HUES6 (cell line): ENCODE data around the gene TP63.
"Not testable (repeated sequence)": the region's sequence is repeated elsewhere in the genome, so short reads cannot be mapped to it uniquely, and the experiment has no call there.

Experiments used
- H3K27ac ChIP-seq: 2 replicates; pipeline ENCODE4 v1.7.0; 2013; ENCODE audit warnings: low read depth, mild to moderate bottlenecking, low read length, inconsistent platforms
- H3K27me3 ChIP-seq: 2 replicates; pipeline ENCODE4 v1.6.1; 2013; ENCODE audit warnings: low read length; ENCODE audit not compliant: control insufficient read depth, insufficient read depth
- H3K36me3 ChIP-seq: 2 replicates; pipeline ENCODE4 v1.6.1; 2013; ENCODE audit warnings: low read length; ENCODE audit not compliant: control insufficient read depth, insufficient read depth
- H3K4me1 ChIP-seq: 2 replicates; pipeline ENCODE4 v1.6.1; 2013; ENCODE audit warnings: low read length; ENCODE audit not compliant: control insufficient read depth, insufficient read depth
- H3K4me3 ChIP-seq: 2 replicates; pipeline ENCODE4 v1.5.1; 2013; ENCODE audit warnings: low read depth, low read length
- H3K9ac ChIP-seq: one replicate; pipeline ENCODE4 v1.6.1; 2013; ENCODE audit warnings: mild to moderate bottlenecking, low read length
- H3K9me3 ChIP-seq: 2 replicates; pipeline ENCODE4 v1.6.1; 2013; ENCODE audit warnings: low read depth, low read length; ENCODE audit not compliant: control insufficient read depth, insufficient read depth

The TP63 gene

GRCh38 chr3:189646853-189647542 is 15.8 kb downstream of the TP63 start:
- no peaks in the 10 kb centered on the region for H3K36me3 ChIP-seq
- no peak overlapping the region for H3K9ac ChIP-seq
- H3K4me1 ChIP-seq, result no peaks in the 10 kb centered on the region
- no peaks in the 10 kb centered on the region for H3K27me3 ChIP-seq
- no peak overlapping the region for H3K4me3 ChIP-seq
- H3K9me3 ChIP-seq, result no peaks in the 10 kb centered on the region
- H3K27ac ChIP-seq, result no peak overlapping the region

GRCh38 chr3:189652042-189652441 is 20.9 kb downstream of the TP63 start:
- H3K27me3 ChIP-seq, result no peaks in the 10 kb centered on the region
- no peak overlapping the region for H3K9ac ChIP-seq
- no peaks in the 10 kb centered on the region for H3K4me1 ChIP-seq
- H3K4me3 ChIP-seq, result no peak overlapping the region
- H3K9me3 ChIP-seq, result peaks cover 7% of the 10 kb centered on the region; the same call in 1 of the 2 replicates
- no peaks in the 10 kb centered on the region for H3K36me3 ChIP-seq
- no peak overlapping the region for H3K27ac ChIP-seq

DNA sequence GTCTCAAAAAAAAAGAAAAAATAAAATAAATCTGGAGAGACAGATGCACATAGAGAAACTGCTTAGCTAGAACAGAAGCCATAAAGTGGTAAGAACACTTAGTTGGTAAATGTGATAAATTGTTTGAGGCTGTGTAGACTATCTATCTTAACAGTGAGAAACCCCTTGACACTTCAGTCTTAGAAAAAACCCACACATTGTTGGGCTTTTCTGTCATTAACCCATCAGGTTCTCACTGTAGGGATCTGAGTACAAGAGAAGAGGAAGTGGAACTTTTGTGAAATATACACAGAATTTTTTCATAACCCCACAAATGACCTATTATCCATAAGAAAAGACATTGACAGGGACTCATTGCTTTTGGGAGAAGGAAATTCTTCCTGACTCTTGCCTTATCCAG is 24.4 kb downstream of the TP63 start:
- H3K4me3 ChIP-seq, result no peak overlapping the region
- H3K36me3 ChIP-seq, result no peaks in the 10 kb centered on the region
- H3K27ac ChIP-seq, result no peak overlapping the region
- no peaks in the 10 kb centered on the region for H3K27me3 ChIP-seq
- peaks cover 9% of the 10 kb centered on the region; the same call in 1 of the 2 replicates for H3K9me3 ChIP-seq
- H3K4me1 ChIP-seq, result no peaks in the 10 kb centered on the region
- no peak overlapping the region for H3K9ac ChIP-seq

GRCh38 chr3:189659571-189659970 is 28.4 kb downstream of the TP63 start:
- Histone ChIP-seq H3K4me3 (no peak overlapping the region), H3K27ac (no peak overlapping the region), H3K36me3 (no peaks in the 10 kb centered on the region), H3K9ac (no peak overlapping the region), H3K4me1 (no peaks in the 10 kb centered on the region), H3K27me3 (no peaks in the 10 kb centered on the region), H3K9me3 (peaks cover 9% of the 10 kb centered on the region; the same call in 1 of the 2 replicates)

DNA sequence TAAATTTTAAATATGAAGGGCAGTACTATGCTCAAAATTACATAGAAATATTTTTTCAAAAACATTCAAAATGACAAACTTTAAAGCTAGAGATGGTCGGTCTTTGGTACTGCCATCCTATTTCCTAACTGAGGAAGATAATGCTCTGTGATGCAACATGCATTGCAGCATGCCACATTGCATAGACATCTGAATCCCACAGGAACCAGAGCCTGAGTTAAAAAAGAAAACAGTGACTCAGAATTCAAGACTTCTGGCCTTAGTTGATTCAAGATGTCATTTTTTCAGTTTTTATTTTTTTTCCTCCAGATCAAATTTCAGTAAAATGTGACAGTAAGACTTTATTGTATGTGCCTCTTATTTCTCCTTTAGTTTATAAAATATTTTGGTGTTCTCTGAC is 33.1 kb downstream of the TP63 start:
- H3K27ac ChIP-seq, result no peak overlapping the region
- no peak overlapping the region for H3K4me3 ChIP-seq
- H3K27me3 ChIP-seq, result no peaks in the 10 kb centered on the region
- H3K9me3 ChIP-seq, result no peaks in the 10 kb centered on the region
- H3K9ac ChIP-seq, result no peak overlapping the region
- no peaks in the 10 kb centered on the region for H3K36me3 ChIP-seq
- no peaks in the 10 kb centered on the region for H3K4me1 ChIP-seq

DNA sequence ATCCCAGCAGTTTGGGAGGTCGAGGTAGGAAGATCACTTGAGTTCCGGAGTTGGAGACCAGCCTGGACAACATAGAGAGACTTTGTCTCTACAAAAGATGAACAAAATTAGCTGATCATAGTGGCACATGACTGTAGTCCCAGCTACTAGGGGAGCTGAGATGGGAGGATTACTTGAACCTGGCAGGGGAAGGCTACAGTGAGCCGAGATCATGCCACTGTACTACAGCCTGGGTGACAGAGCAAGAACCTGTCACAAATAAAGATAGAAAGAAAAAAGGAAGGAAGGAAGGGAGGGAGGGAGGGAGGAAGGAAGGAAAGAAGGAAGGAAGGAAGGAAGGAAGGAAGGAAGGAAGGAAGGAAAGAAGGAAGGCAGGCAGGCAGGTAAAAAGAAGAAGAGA is 41.2 kb downstream of the TP63 start:
- not testable (repeated sequence) for H3K4me1 ChIP-seq, H3K27me3 ChIP-seq, H3K9me3 ChIP-seq, H3K27ac ChIP-seq, H3K36me3 ChIP-seq, H3K9ac ChIP-seq, H3K4me3 ChIP-seq

GRCh38 chr3:189673535-189673934 is 42.3 kb downstream of the TP63 start:
- Histone ChIP-seq H3K36me3 (no peaks in the 10 kb centered on the region), H3K27ac (no peak overlapping the region), H3K27me3 (no peaks in the 10 kb centered on the region), H3K4me3 (no peak overlapping the region), H3K4me1 (0 out of 2 replicates have a peak, but pooled peaks cover 3% of the 10 kb centered on the region), H3K9me3 (no peaks in the 10 kb centered on the region), H3K9ac (no peak overlapping the region)

DNA sequence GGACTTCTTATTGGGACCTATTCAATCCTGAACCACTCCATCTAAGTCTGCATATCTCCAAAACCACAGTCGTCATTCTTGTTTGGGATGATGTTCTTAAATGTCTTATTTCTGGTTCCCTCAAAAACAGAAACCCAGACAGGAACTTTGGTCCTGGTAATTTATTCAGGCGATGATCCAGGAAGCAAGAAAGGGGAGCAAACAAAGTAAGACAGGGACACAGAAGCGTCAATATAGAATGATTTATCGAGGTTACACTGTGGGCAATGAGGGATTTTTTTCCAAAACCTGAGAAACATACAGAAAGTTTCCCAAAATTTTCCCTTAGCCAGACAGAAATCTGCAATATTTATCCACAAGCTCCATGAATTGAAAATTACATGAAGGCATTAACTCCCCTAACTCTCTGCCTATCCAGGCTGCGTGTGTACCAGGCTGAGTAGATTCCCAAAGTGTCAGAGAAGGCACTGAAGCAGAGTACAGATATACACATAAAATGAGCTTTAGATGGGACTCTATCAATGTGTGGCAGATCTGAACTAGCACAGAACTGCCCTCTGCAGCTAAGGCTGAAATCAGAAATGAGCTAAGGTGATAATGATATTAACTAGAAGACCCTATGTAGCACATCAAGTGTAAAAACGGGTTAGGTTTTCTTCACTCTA is 43.2 kb downstream of the TP63 start:
- no peaks in the 10 kb centered on the region for H3K9me3 ChIP-seq
- no peak overlapping the region for H3K9ac ChIP-seq
- H3K4me1 ChIP-seq, result 0 out of 2 replicates have a peak, but pooled peaks cover 3% of the 10 kb centered on the region
- no peak overlapping the region for H3K4me3 ChIP-seq
- no peaks in the 10 kb centered on the region for H3K27me3 ChIP-seq
- no peak overlapping the region for H3K27ac ChIP-seq
- H3K36me3 ChIP-seq, result no peaks in the 10 kb centered on the region

GRCh38 chr3:189677667-189678066 is 46.5 kb downstream of the TP63 start:
- no peaks in the 10 kb centered on the region for H3K36me3 ChIP-seq
- no peaks in the 10 kb centered on the region for H3K27me3 ChIP-seq
- H3K27ac ChIP-seq, result no peak overlapping the region
- H3K9ac ChIP-seq, result no peak overlapping the region
- H3K4me3 ChIP-seq, result no peak overlapping the region
- H3K4me1 ChIP-seq, result 0 out of 2 replicates have a peak, but pooled peaks cover 3% of the 10 kb centered on the region
- no peaks in the 10 kb centered on the region for H3K9me3 ChIP-seq

DNA sequence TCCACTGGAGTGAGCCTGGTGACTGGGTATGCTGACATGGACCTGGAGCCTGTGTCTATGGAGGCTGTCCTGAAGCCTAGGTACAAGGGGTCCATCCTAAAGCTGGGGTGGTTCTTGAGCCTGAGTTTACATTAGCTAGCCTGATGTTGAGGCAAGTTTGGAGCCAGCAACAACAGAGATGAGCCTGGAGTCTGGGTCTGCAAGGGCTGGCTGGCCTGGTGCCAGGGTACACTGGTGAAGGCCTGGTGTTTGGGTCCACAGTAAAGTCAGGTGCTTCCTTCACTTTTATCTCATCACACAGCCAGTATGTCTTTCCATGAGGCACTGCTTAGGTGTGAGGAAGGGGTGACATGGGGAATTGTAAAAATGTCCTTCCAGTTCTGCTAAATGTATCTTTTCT is 49.5 kb downstream of the TP63 start:
- H3K4me3 ChIP-seq, result no peak overlapping the region
- H3K27me3 ChIP-seq, result no peaks in the 10 kb centered on the region
- H3K4me1 ChIP-seq, result no peaks in the 10 kb centered on the region
- H3K9me3 ChIP-seq, result no peaks in the 10 kb centered on the region
- no peak overlapping the region for H3K27ac ChIP-seq
- no peaks in the 10 kb centered on the region for H3K36me3 ChIP-seq
- H3K9ac ChIP-seq, result no peak overlapping the region

DNA sequence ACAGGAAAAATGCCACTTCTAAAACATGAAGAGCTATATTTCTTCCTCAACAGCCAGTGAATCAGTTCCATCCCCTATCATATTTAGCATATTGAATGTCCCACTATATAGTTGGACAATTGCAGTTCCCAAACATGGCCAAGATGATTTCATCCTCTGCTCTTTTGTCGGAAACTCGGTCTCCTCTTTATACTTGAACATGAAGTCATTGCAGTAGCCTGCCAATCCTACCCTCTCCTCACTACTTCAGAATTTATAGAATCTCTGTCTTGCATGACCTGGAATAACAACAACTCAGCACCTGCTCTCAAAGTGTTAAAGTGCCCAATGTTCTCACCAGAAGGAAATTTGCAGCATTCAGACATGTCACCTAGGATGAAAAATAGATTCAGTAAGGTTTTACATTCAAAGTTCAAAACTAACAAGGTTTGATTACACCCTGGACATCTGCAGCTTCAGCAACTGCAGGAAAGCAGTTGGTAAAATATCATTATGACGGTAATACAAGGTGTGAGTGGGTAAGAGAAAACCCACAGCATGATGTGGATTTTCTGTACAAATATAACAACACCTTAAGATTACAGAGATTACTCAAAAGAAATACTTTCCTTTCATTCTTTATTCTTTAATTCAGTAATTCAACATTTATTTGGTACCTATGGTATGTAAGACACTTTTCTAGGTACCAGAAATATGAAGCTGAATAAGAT is 52.5 kb downstream of the TP63 start:
- no peak overlapping the region for H3K27ac ChIP-seq
- H3K9me3 ChIP-seq, result no peaks in the 10 kb centered on the region
- H3K36me3 ChIP-seq, result no peaks in the 10 kb centered on the region
- no peak overlapping the region for H3K9ac ChIP-seq
- H3K27me3 ChIP-seq, result no peaks in the 10 kb centered on the region
- H3K4me3 ChIP-seq, result no peak overlapping the region
- H3K4me1 ChIP-seq, result peaks cover 4% of the 10 kb centered on the region; the same call in 1 of the 2 replicates
